UCSD-AML1 (cell line): ENCODE results near the gene ZNF536.
"Not testable (repeated sequence)": the region's sequence is repeated elsewhere in the genome, so short reads cannot be mapped to it uniquely, and the experiment has no call there.

Experiments used
- DNase-seq: peaks from one replicate; lab custom pipeline; 2025; ENCODE audit not compliant: unreplicated experiment; lab: John Stamatoyannopoulos, UW

The ZNF536 gene

GRCh38 chr19:30471441-30471840, 99.3 kb downstream of the ZNF536 start:
- no peak for DNase-seq

- DNase-seq: no peak
Measured at GRCh38 chr19:30473334-30473867, 101.2 kb downstream of the ZNF536 start.

- no peak for DNase-seq
Measured at GRCh38 chr19:30476997-30477396, 104.8 kb downstream of the ZNF536 start.

- no peak for DNase-seq
Measured at GRCh38 chr19:30479231-30479630, 107.0 kb downstream of the ZNF536 start.

GRCh38 chr19:30480097-30480496, 107.9 kb downstream of the ZNF536 start:
- no peak for DNase-seq

- no peak for DNase-seq
Measured at GRCh38 chr19:30481063-30481462, 108.9 kb downstream of the ZNF536 start.

- DNase-seq: no peak
Measured at GRCh38 chr19:30481823-30482222, 109.6 kb downstream of the ZNF536 start.

GRCh38 chr19:30482956-30483355, 110.8 kb downstream of the ZNF536 start:
- DNase-seq: no peak

GRCh38 chr19:30486250-30486649, 114.1 kb downstream of the ZNF536 start:
- not testable (repeated sequence) for DNase-seq

- DNase-seq: no peak
Measured at GRCh38 chr19:30487178-30487577, 115.0 kb downstream of the ZNF536 start.

- no peak for DNase-seq
Measured at GRCh38 chr19:30488191-30488590, 116.0 kb downstream of the ZNF536 start.

GRCh38 chr19:30490760-30491159, 118.6 kb downstream of the ZNF536 start:
- no peak for DNase-seq

GRCh38 chr19:30492586-30493270, 120.5 kb downstream of the ZNF536 start:
- no peak for DNase-seq

- DNase-seq: no peak
Measured at GRCh38 chr19:30497034-30497433, 124.8 kb downstream of the ZNF536 start.

- not testable (repeated sequence) for DNase-seq
Measured at GRCh38 chr19:30498085-30498484, 125.9 kb downstream of the ZNF536 start.

GRCh38 chr19:30498707-30499106, 126.5 kb downstream of the ZNF536 start:
- DNase-seq: no peak

- no peak for DNase-seq
Measured at GRCh38 chr19:30504272-30504671, 132.1 kb downstream of the ZNF536 start.

- no peak for DNase-seq
Measured at GRCh38 chr19:30512176-30513081, 140.2 kb downstream of the ZNF536 start.

- no peak for DNase-seq
Measured at GRCh38 chr19:30513082-30513411, 140.9 kb downstream of the ZNF536 start.

- DNase-seq: no peak
Measured at GRCh38 chr19:30516111-30516510, 143.9 kb downstream of the ZNF536 start.

GRCh38 chr19:30516531-30516930, 144.3 kb downstream of the ZNF536 start:
- DNase-seq: no peak

GRCh38 chr19:30518965-30519606, 146.9 kb downstream of the ZNF536 start:
- DNase-seq: no peak
